Central memory CD8-positive, alpha-beta T cell (primary cell): ENCODE results near the gene NUDC.
"Not testable (repeated sequence)": the region's sequence is repeated elsewhere in the genome, so short reads cannot be mapped to it uniquely, and the experiment has no call there.

Experiments used
- ATAC-seq: fragments of 150-1000 bp; cut with Tn5 transposase; replicated peaks from 2 replicates; pipeline ENCODE4 v1.10.0; 2022; ENCODE audit warnings: mild to moderate bottlenecking, moderate FRiP score, moderate number of reproducible peaks; ENCODE audit not compliant: poor library complexity, severe bottlenecking; ENCODE audit errors: extremely low read depth
- DNase-seq, 2 donors: peaks; one replicate each; pipeline ENCODE4 v3.0.0; 2021; ENCODE audit warnings: low spot score in 2 of 2
- H3K27ac Mint-ChIP-seq: one replicate; pipeline ENCODE4 v1.8.0; 2022; ENCODE audit warnings: low read depth, mild to moderate bottlenecking, moderate library complexity, mixed read lengths
- H3K27me3 Mint-ChIP-seq: one replicate; pipeline ENCODE4 v1.8.0; 2022; ENCODE audit warnings: mixed read lengths
- H3K36me3 Mint-ChIP-seq: one replicate; pipeline ENCODE4 v1.8.0; 2022; ENCODE audit warnings: mild to moderate bottlenecking, moderate library complexity, mixed read lengths; ENCODE audit not compliant: insufficient read depth
- H3K4me1 Mint-ChIP-seq: one replicate; pipeline ENCODE4 v1.8.0; 2022; ENCODE audit warnings: mixed read lengths
- H3K4me3 Mint-ChIP-seq: one replicate; pipeline ENCODE4 v1.8.0; 2022; ENCODE audit warnings: mild to moderate bottlenecking, moderate library complexity, mixed read lengths
- H3K9me3 Mint-ChIP-seq: one replicate; pipeline ENCODE4 v1.8.0; 2022; ENCODE audit warnings: mixed read lengths

Gene NUDC

DNA sequence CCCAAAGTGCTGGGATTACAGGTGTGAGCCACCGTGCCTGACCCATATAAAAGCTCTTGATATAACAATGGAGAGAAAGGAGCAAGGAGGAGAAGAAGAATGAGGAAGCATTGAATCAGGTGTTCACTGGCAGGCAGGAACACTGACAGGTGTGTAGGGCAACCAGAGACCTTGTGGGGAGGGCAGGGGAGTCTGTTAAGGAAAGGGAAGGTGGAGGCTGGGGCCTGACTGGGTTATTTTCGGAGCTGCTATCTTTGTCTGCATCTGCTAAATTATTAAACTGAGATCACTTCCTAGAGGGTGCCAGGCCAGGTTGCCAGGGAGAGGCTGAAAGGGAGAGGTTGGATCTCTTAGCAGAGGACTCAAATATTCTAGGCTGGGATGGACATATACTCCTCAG is 65.1 kb downstream of the NUDC start:
- Mint-ChIP-seq H3K4me3 (no peak overlapping the region), H3K4me1 (no peaks in the 10 kb centered on the region), H3K27ac (no peak overlapping the region), H3K27me3 (peaks cover 51% of the 10 kb centered on the region), H3K9me3 (no peaks in the 10 kb centered on the region), H3K36me3 (no peaks in the 10 kb centered on the region)
- DNase-seq (no peak), ATAC-seq (no peak)

DNA sequence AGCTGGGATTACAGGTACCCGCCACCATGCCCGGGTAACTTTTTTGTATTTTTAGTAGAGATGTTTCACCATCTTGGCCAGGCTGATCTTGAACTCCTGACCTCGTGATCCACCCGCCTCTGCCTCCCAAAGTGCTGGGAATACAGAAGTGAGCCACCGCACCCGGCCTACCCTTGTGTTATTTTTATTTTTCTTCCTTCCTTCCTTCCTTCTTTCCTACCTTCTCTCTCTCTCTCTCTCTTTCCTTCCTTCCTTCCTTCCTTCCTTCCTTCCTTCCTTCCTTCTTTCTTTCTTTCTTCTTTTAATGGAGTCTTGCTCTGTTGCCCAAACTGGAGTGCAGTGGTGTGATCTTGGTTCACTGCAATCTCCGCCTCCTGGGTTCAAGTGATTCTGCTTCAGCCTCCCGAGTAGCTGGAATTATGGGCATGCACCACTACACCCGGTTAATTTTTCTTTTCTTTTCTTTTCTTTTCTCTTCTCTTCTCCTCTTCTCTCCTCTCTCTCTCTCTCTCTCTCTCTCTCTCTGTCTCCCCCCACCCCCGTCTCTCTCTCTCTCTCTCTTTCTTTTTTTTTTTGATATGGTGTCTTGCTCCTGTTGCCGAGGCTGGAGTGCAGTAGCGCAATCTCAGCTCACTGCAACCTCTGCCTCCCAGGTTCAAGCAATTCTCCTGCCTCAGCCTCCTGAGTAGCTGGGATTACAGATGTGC is 68.0 kb downstream of the NUDC start:
- DNase-seq, H3K27ac Mint-ChIP-seq, H3K4me3 Mint-ChIP-seq, H3K36me3 Mint-ChIP-seq, H3K9me3 Mint-ChIP-seq, ATAC-seq, H3K4me1 Mint-ChIP-seq: not testable (repeated sequence)
- peaks cover 51% of the 10 kb centered on the region for H3K27me3 Mint-ChIP-seq

DNA sequence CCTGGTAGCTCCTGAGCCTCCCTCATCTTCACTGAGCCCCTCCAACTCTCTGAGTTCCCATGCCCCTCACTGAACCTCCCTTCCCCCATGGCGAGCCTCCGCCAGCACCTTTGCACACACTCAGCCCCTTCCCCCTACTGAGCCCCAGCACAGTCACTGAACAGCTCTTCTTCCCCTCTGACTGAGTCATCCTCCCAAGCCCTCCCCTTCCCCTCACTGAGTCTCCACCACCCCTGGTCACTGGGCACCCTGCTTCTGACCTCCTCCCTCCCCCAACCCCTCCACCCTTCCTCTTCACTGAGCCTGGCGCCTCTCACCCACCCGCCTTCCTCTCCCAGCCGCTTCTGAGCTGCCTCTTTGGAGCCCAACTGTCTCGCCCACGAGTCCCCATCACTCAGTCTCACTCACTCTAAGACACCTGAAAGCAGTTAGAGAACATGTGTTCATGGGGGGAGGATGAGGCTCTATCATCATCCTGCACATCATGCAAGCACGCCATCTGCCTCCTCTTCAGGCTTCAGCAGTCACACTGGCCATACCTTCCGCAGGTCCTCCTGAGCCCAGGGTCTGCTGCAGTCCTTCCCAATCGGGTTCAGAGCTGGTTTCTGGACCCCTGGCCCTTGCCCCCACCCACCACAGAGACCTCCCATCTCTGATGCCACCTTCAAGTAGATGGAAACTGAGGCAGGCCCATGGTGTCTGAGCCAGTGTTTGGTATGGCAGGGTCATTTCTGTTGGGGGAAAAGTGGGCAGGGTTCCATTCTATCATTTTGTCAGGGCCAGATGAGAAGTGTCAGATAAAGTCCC is 70.0 kb downstream of the NUDC start:
- ATAC-seq (no peak), DNase-seq (no peak)
- H3K36me3 Mint-ChIP-seq: peaks cover 1% of the 10 kb centered on the region

DNA sequence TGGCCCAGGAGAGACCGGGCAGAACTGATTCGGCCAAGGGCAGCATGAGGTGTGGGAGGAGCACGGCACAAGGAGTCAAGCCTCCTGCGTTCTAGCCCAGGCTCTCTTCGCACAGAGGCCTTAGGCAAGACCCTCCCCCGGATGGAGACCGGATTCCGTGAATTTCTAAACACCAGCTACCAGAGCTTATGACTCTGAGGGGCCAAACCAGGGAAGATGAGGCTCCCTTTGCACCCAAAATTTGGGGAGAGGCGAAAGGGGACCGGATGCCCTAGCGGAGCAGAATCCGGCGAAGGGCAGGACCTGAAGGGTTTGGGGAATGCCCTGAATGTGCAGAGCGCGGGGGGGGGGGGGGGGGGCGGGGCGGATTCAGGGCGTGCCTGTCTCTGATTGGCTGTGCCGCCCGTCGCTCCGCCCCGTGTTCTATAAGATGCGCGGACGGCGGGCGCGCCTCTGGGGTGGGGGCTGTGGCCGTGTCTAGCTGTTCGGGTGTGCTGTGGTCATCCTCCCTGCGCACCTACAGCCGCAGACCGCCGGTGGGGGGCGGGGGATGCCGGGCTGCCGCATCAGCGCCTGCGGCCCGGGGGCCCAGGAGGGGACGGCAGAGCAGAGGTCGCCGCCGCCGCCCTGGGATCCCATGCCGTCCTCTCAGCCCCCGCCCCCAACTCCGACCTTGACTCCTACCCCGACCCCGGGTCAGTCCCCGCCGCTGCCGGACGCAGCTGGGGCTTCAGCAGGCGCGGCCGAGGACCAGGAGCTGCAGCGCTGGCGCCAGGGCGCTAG is 71.9 kb downstream of the NUDC start, which contains the start of gene TRNP1:
Gene TRNP1, plus strand, starts transcription at position 456 of the 783 bp plus-strand sequence. Its CDS starts 95 bp downstream, at position 551.
- H3K4me1 Mint-ChIP-seq: peaks cover 12% of the 10 kb centered on the region
- ATAC-seq: peak; percentile 53
- peak within 1 kb of the TSS; percentile 75 for H3K4me3 Mint-ChIP-seq
- H3K9me3 Mint-ChIP-seq: no peaks in the 10 kb centered on the region
- peak; percentile 34 to 37 for DNase-seq
- peaks cover 72% of the 10 kb centered on the region for H3K27me3 Mint-ChIP-seq
- no peak within 1 kb of the TSS for H3K27ac Mint-ChIP-seq
- peaks cover 1% of the 10 kb centered on the region for H3K36me3 Mint-ChIP-seq

More for the DNA sequence above, 70.0 kb downstream of the NUDC start:
- Mint-ChIP-seq H3K4me1 (peaks cover 6% of the 10 kb centered on the region), H3K4me3 (no peak overlapping the region), H3K9me3 (no peaks in the 10 kb centered on the region), H3K27me3 (peaks cover 63% of the 10 kb centered on the region), H3K27ac (no peak overlapping the region)

DNA sequence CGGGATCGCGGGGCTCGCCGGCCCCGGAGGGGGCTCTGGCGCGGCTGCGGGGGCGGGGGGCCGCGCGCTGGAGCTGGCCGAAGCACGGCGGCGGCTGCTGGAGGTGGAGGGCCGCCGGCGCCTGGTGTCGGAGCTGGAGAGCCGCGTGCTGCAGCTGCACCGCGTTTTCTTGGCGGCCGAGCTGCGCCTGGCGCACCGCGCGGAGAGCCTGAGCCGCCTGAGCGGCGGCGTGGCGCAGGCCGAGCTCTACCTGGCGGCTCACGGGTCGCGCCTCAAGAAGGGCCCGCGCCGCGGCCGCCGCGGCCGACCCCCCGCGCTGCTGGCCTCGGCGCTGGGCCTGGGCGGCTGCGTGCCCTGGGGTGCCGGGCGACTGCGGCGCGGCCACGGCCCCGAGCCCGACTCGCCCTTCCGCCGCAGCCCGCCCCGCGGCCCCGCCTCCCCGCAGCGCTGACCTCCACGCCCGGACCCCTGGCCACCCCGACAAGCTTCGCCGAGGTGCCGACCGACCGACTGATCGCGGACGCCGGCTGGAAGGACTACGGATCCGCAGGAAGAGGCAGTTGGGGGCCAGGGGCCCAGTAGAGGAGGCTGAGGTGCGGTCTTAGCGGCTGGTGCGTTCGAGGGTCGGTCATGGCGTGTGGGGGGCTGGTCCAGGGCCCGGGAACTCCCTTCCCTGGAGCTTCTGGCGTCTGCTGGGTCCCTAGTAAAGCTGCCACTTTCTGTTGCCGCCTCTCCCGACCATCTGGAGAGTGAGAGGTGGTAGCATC is 72.7 kb downstream of the NUDC start:
- DNase-seq (no peak), ATAC-seq (no peak)
- H3K27me3 Mint-ChIP-seq: peaks cover 71% of the 10 kb centered on the region
- H3K9me3 Mint-ChIP-seq: no peaks in the 10 kb centered on the region
- no peak overlapping the region for H3K27ac Mint-ChIP-seq
- peaks cover 12% of the 10 kb centered on the region for H3K4me1 Mint-ChIP-seq
- H3K36me3 Mint-ChIP-seq: peaks cover 1% of the 10 kb centered on the region
- peak overlapping the region; percentile 60 for H3K4me3 Mint-ChIP-seq

DNA sequence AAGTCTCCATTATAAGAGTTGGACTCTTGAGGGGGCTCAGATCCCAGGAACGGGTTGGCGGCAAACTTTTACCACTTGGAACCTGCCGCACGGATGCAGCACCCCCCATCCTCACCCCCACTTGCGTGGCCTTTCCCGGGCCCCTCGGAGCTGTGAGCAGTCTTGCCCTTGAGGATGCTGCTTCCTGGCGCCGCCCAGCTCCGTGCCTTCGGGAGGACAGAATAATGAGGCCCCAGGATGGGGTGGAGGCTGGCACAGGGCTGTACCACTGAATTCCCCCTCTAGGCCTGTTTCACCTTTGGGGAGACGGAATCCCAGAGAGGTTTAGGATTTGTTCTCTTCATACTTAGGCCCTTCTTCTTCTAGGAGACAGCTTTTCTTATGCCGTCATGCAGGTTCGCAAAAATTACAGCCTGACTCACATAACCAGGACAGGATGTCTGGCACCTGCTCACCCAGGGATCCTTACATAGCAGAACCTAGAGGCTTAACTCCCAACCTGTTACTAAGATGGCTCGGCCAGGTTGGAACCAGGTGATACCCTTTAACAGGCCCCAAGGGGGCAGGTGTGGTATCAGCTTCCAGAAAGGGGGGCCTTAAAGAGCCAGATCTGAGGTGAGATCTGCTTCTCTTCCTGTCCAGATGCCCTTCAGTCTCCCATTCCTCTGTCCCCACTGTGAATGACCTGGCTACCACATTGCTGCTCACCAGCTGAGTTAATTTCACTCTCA is 73.4 kb downstream of the NUDC start:
- Mint-ChIP-seq H3K27me3 (peaks cover 64% of the 10 kb centered on the region), H3K9me3 (no peaks in the 10 kb centered on the region), H3K4me3 (peak overlapping the region; percentile 60), H3K27ac (no peak overlapping the region), H3K36me3 (peaks cover 1% of the 10 kb centered on the region), H3K4me1 (peaks cover 12% of the 10 kb centered on the region)
- DNase-seq (no peak), ATAC-seq (no peak)

DNA sequence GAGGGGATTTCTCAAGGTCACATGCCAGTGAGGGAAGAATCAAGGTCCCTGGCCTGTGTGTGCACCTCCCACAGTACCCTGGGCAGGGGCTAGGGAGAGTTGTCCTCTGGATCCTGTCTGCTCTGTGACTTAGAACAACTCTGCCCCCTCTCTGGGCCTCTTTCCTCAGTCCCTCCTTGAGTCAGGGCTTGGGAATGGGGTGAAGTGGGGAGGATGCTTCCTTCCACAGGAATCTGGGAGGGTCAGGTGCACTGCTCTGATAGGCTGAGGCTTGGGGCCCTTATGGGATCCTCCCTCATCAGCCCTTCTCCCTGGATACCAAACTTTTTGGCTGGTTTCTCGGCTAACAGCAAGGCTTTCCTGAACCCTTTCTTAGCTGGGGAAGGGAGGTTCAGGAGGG is 74.5 kb downstream of the NUDC start:
- Mint-ChIP-seq H3K27me3 (peaks cover 53% of the 10 kb centered on the region), H3K4me3 (peak overlapping the region; percentile 9), H3K4me1 (peaks cover 12% of the 10 kb centered on the region), H3K9me3 (no peaks in the 10 kb centered on the region), H3K36me3 (peaks cover 3% of the 10 kb centered on the region), H3K27ac (no peak overlapping the region)
- ATAC-seq (no peak), DNase-seq (no peak)
